A673 (cell line): ENCODE measurements around the gene CLSTN3. TPM values are rescaled to one million over a fixed set of nuclear protein-coding genes. Genes with fewer than 3 reads are reported as not detected.
A peak's percentile ranks its signal among the peaks of the same experiment; 100 is the strongest.
"Not testable (repeated sequence)": the region's sequence is repeated elsewhere in the genome, so short reads cannot be mapped to it uniquely, and the experiment has no call there.

Experiments
- BruUV-seq: library from RNA; stranded (reverse); fragments of 400-500 nt; replicated peaks from 2 replicates; lab custom pipeline; 2021; lab: Mats Ljungman, UMichigan
- CTCF ChIA-PET: fragments of 300-600 bp; sonication (Branson Sonifier 250); formaldehyde crosslinking; loops from one replicate; lab custom pipeline; 2022; ENCODE audit warnings: antibody characterized with exemption; lab: Charles Lee
- POLR2A ChIA-PET: fragments of 300-600 bp; sonication (Branson Sonifier 250); formaldehyde crosslinking; loops from one replicate; lab custom pipeline; 2022; ENCODE audit warnings: antibody characterized with exemption; ENCODE audit not compliant: low non-redundant PET; lab: Charles Lee
- DNase-seq: peaks from one replicate; pipeline ENCODE4 v3.0.0-alpha.2; 2015; ENCODE audit warnings: low spot score
- H3K27ac ChIP-seq: fragments of 200-600 bp; sonication (generic); 2 replicates; pipeline ENCODE4 v1.5.1; 2016; ENCODE audit warnings: mixed run types, low read depth, mild to moderate bottlenecking, mixed read lengths, antibody characterized with exemption, low read length; ENCODE audit not compliant: poor library complexity, severe bottlenecking
- H3K27me3 ChIP-seq: fragments of 200-600 bp; sonication (generic); replicated peaks from 2 replicates; pipeline ENCODE4 v1.6.1; 2017; ENCODE audit warnings: mixed run types, low read depth, mild to moderate bottlenecking, mixed read lengths, antibody characterized with exemption, low read length; ENCODE audit not compliant: insufficient read depth, poor library complexity
- H3K36me3 ChIP-seq: fragments of 200-600 bp; sonication (generic); 2 replicates; pipeline ENCODE4 v1.6.1; 2016; ENCODE audit warnings: mixed run types, mild to moderate bottlenecking, mixed read lengths, antibody characterized with exemption, low read length; ENCODE audit not compliant: insufficient read depth, poor library complexity, severe bottlenecking
- H3K4me1 ChIP-seq: fragments of 200-600 bp; sonication (generic); 2 replicates; pipeline ENCODE4 v1.6.1; 2017; ENCODE audit warnings: mixed run types, mild to moderate bottlenecking, mixed read lengths, antibody characterized with exemption, low read length; ENCODE audit not compliant: insufficient read depth, poor library complexity, severe bottlenecking
- H3K4me3 ChIP-seq: fragments of 200-600 bp; sonication (generic); 2 replicates; pipeline ENCODE4 v1.5.1; 2016; ENCODE audit warnings: low read depth, mixed run types, mild to moderate bottlenecking, mixed read lengths, low read length; ENCODE audit not compliant: poor library complexity, severe bottlenecking
- H3K9me3 ChIP-seq: fragments of 200-600 bp; sonication (generic); 2 replicates; pipeline ENCODE4 v1.6.1; 2016; ENCODE audit warnings: mixed run types, low read depth, mild to moderate bottlenecking, mixed read lengths, antibody characterized with exemption, low read length; ENCODE audit not compliant: poor library complexity, severe bottlenecking
- EZH2 ChIP-seq: fragments of 200-600 bp; sonication (generic); IDR thresholded peaks from 2 replicates; pipeline ENCODE4 v1.6.1; 2017; ENCODE audit warnings: borderline replicate concordance, low read depth, mild to moderate bottlenecking, mixed read lengths, antibody characterized with exemption, low read length; ENCODE audit not compliant: poor library complexity, severe bottlenecking
- intact Hi-C: fragments of 100-400 bp; cut with micrococcal nuclease; formaldehyde crosslinking; loops from one replicate; pipeline ENCODE4 v1.10.0; 2022; ENCODE audit not compliant: unreplicated experiment
- total RNA-seq: library from RNA; stranded (reverse); gene quantifications from 2 replicates; pipeline ENCODE4 v1.2.3, GENCODE V29; 2021
- TF ChIP-seq, protein P1 (sequence below): fragments of 300-800, 200-600 bp; sonication (generic); conservative IDR thresholded peaks from 2 replicates; pipeline ENCODE4 v1.5.1; 2017; ENCODE audit warnings: low read depth, mild to moderate bottlenecking, antibody characterized with exemption, low read length, moderate library complexity, mixed read lengths

CLSTN3 gene
- total RNA-seq, 1 experiment from 2014 or later: 10.7 TPM

DNA sequence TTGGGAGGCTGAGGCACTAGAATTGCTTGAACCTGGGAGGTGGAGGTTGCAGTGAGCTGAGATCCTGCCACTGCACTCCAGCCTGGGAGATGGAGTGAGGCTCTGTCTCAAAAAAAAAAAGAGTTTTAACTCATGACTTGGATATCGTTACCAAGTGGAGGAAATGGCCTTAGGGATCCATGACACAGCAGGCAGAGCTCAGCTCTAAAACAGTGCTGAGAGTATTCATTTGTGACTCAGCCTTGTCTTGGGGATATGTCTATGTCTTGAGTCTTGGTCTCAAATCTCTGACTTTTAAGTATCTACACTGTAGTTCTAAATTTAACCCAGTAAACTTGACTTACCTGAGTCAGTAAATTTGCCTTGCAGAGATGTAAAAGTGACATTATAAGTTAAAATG, 50.5 kb downstream of the CLSTN3 start:
- Histone ChIP-seq H3K4me1 (no peaks in the 10 kb centered on the region), H3K27me3 (peaks cover 4% of the 10 kb centered on the region), H3K27ac (no peak overlapping the region), H3K9me3 (no peaks in the 10 kb centered on the region), H3K36me3 (no peaks in the 10 kb centered on the region), H3K4me3 (no peak overlapping the region)
- intact Hi-C loops: no loop called here
- BruUV-seq: no TSS peak
- TF ChIP-seq, protein P1, sequence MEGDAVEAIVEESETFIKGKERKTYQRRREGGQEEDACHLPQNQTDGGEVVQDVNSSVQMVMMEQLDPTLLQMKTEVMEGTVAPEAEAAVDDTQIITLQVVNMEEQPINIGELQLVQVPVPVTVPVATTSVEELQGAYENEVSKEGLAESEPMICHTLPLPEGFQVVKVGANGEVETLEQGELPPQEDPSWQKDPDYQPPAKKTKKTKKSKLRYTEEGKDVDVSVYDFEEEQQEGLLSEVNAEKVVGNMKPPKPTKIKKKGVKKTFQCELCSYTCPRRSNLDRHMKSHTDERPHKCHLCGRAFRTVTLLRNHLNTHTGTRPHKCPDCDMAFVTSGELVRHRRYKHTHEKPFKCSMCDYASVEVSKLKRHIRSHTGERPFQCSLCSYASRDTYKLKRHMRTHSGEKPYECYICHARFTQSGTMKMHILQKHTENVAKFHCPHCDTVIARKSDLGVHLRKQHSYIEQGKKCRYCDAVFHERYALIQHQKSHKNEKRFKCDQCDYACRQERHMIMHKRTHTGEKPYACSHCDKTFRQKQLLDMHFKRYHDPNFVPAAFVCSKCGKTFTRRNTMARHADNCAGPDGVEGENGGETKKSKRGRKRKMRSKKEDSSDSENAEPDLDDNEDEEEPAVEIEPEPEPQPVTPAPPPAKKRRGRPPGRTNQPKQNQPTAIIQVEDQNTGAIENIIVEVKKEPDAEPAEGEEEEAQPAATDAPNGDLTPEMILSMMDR: no peak
- no peak for TF ChIP-seq EZH2
- no peak for DNase-seq
- CTCF ChIA-PET: no interaction called here
- POLR2A ChIA-PET: no interaction called here

DNA sequence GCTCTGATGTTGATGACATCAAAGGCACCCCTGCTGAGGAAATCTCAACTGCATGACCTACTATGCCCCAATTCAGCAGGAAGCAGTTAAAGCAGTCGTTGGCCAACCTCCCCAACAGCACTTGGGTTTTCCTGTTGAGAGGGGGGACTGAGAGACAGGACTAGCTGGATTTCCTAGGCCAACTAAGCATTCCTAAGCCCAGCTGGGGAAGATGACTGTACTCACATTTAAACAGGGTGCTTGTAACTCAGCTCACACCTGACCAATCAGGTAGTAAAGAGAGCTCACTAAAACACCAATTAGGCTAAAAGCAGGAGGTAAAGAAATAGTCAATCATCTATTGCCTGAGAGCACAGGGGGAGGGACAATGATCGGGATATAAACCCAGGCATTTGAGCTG, 55.9 kb downstream of the CLSTN3 start:
- POLR2A ChIA-PET, intact Hi-C loops, H3K36me3 ChIP-seq, CTCF ChIA-PET, H3K27me3 ChIP-seq, H3K9me3 ChIP-seq, BruUV-seq, H3K4me3 ChIP-seq, H3K27ac ChIP-seq, H3K4me1 ChIP-seq, DNase-seq: not testable (repeated sequence)

DNA sequence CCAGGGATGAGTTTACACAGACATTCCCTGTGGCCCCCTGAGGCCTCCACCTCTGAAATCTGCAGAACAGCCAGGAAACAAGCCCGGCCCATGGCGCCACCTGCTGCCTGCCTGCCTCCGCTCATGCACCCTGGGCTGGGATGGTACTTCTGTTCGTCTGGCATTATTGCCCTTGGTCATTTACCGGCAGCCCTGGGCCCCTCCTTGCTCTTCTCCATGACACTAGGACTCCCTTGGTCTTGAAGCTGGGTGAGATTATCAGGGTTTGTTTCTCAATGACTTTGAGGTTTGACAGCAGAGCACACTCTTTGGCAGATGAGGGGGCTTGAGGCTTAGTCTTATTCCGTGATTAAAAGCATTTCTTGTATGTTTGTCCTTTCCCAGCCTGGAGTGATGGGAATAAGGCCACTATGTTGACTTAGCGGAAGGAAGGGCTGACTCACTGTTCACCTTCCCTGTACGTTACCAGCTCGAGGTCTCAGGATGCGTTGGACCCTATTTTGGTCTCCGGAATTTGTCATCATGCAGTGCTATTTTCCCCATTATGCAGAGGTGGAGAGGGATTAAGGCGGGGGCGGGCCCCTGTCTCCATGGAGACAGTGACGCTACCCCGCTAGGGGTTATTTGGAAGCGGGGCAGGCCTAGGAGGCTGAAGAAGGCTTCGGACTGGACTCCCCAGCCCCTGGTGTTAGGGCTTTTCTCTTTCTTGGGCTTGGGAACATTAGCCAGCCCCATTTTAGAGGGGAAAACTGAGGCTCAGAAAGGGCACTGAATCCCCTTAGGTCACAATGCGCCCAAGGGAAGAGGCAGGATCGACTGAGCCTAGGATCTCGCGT, 58.6 kb downstream of the CLSTN3 start:
- ChIA-PET POLR2A (no interaction called here), CTCF (interaction anchor here (0.7 kb wide), 1 partner anchor 48 kb away, joined by 3 read pairs; no protein-coding TSS in a partner anchor)
- BruUV-seq: no TSS peak
- TF ChIP-seq, protein P1: peak; percentile 87
- TF ChIP-seq EZH2: no peak
- Histone ChIP-seq H3K4me1 (no peaks in the 10 kb centered on the region), H3K9me3 (no peaks in the 10 kb centered on the region), H3K36me3 (no peaks in the 10 kb centered on the region), H3K27ac (peak overlapping the region; percentile 73), H3K27me3 (no peaks in the 10 kb centered on the region), H3K4me3 (peak overlapping the region; percentile 81)
- intact Hi-C loops: loop anchor here (1.0 kb wide), 1 partner anchor 46 kb away; no protein-coding TSS in a partner anchor
- peak; percentile 81 for DNase-seq
